ENCODE measurements around the gene SDF4. TPM values are rescaled to one million over a fixed set of nuclear protein-coding genes. Genes with fewer than 3 reads are reported as not detected.

SDF4 gene
- total and polyA plus RNA-seq, 2 experiments from 2014 or later = 45.0 to 62.6 TPM

DNA sequence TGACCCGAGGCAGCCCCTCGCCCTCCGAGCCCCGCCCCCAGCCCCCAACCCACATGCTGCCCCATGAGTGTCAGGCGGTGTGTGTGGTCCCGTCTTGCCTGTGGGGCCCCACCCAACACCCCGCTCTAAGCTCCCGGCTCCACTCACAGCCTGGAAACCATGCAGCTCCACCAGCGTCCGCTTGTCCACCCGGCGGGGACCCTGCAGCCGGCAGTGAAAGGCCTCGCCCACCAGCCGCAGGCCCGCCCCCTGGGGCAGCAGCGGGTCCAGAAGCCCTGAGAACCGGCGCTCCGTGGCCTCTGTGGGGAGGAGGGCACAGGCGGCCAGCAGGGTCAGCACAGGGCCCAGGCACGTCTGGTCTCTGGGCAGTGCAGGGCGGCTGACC, 12.0 kb upstream of the SDF4 start:
- Mint-ChIP-seq H3K27me3 (ENCODE audit: insufficient read depth, low read depth, poor library complexity) (peaks cover 6% of the 10 kb centered on the region), H3K27ac (no peak overlapping the region), H3K4me1 (no peaks in the 10 kb centered on the region), H3K4me3 (no peak overlapping the region), H3K9me3 (no peaks in the 10 kb centered on the region), H3K36me3 (ENCODE audit: low read depth) (no peaks in the 10 kb centered on the region)
- Histone ChIP-seq H4K20me1 (replicated peaks; ENCODE audit: insufficient read depth) (no peaks in the 10 kb centered on the region), H2AFZ (no peak overlapping the region), H3K4me3 (no peak overlapping the region), H3K4me2 (no peak overlapping the region), H3K4me1 (ENCODE audit: insufficient read depth) (peaks cover 3% of the 10 kb centered on the region; the same call in 1 of the 2 replicates), H3K9me2 (ENCODE audit: insufficient read depth) (no peaks in the 10 kb centered on the region), H3F3A (replicated peaks; ENCODE audit: low read depth) (no peaks in the 10 kb centered on the region), H3K79me2 (replicated peaks; ENCODE audit: insufficient read depth) (no peaks in the 10 kb centered on the region), H3K27me3 (ENCODE audit: insufficient read depth) (peaks cover 10% of the 10 kb centered on the region; the same call in 1 of the 2 replicates), H3K27ac (ENCODE audit: low read depth) (no peak overlapping the region), H3K36me3 (ENCODE audit: insufficient read depth) (no peaks in the 10 kb centered on the region)
- ATAC-seq (no peak), DNase-seq (ENCODE audit: low spot score) (no peak)
- TF ChIP-seq ZNF331 (CRISPR knock-in tag; IDR thresholded peaks at IDR 0.05; ENCODE audit: low read depth) = no peak
- TF ChIP-seq POLR2AphosphoS5 (IDR thresholded peaks at IDR 0.05; ENCODE audit: low read depth) = no peak
- TF ChIP-seq, protein P1, sequence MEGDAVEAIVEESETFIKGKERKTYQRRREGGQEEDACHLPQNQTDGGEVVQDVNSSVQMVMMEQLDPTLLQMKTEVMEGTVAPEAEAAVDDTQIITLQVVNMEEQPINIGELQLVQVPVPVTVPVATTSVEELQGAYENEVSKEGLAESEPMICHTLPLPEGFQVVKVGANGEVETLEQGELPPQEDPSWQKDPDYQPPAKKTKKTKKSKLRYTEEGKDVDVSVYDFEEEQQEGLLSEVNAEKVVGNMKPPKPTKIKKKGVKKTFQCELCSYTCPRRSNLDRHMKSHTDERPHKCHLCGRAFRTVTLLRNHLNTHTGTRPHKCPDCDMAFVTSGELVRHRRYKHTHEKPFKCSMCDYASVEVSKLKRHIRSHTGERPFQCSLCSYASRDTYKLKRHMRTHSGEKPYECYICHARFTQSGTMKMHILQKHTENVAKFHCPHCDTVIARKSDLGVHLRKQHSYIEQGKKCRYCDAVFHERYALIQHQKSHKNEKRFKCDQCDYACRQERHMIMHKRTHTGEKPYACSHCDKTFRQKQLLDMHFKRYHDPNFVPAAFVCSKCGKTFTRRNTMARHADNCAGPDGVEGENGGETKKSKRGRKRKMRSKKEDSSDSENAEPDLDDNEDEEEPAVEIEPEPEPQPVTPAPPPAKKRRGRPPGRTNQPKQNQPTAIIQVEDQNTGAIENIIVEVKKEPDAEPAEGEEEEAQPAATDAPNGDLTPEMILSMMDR (conservative IDR thresholded peaks at IDR 0.05; ENCODE audit: low read depth in 2 of 2) = no peak
- TF ChIP-seq CREB1 (CRISPR knock-in tag; IDR thresholded peaks at IDR 0.05; ENCODE audit: low read depth) = no peak
- TF ChIP-seq NANOG (IDR thresholded peaks at IDR 0.05; ENCODE audit: borderline replicate concordance) = no peak
- no peak for TF ChIP-seq ZNF114 (CRISPR knock-in tag; IDR thresholded peaks at IDR 0.05)
- TF ChIP-seq ETS1 (IDR thresholded peaks at IDR 0.05) = no peak
- no peak for TF ChIP-seq ZNF462 (CRISPR knock-in tag; IDR thresholded peaks at IDR 0.05)
- TF ChIP-seq EZH2 (IDR thresholded peaks at IDR 0.05; ENCODE audit: low read depth, unreplicated experiment) = no peak
- no peak for TF ChIP-seq EZH2phosphoT487 (IDR thresholded peaks at IDR 0.05; ENCODE audit: unreplicated experiment)
- TF ChIP-seq STAT1 (IDR thresholded peaks at IDR 0.05; ENCODE audit: unreplicated experiment) = no peak
- TF ChIP-seq REST (IDR thresholded peaks at IDR 0.05; ENCODE audit: unreplicated experiment) = no peak
- no peak for TF ChIP-seq JUNB (IDR thresholded peaks at IDR 0.05; ENCODE audit: unreplicated experiment)
